GM12892 (cell line): ENCODE results near the gene CYP2S1.
"Not testable (repeated sequence)": the region's sequence is repeated elsewhere in the genome, so short reads cannot be mapped to it uniquely, and the experiment has no call there.

Experiments
- DNase-seq: peaks from one replicate; pipeline ENCODE4 v3.0.0; 2011; ENCODE audit not compliant: insufficient read length
- FAIRE-seq: peaks from 2 replicates; lab custom pipeline; 2011; peaks lifted over from hg19 to GRCh38; lab: Jason Lieb, UNC
- POLR2A ChIP-seq: IDR thresholded peaks from 2 replicates; pipeline ENCODE4 v1.6.1; 2011; ENCODE audit warnings: low read depth, low read length, control low read depth
- POLR2AphosphoS5 ChIP-seq: IDR thresholded peaks from 2 replicates; pipeline ENCODE4 v1.6.1; 2011; ENCODE audit warnings: low read depth, low read length, control low read depth
- TAF1 ChIP-seq: IDR thresholded peaks from 2 replicates; pipeline ENCODE4 v1.6.1; 2011; ENCODE audit warnings: low read depth, mild to moderate bottlenecking, control low read depth, low read length, borderline replicate concordance

Gene CYP2S1

GRCh38 chr19:41175801-41176777 is 16.9 kb upstream of the CYP2S1 start:
- FAIRE-seq: no peak
- DNase-seq: no peak
- no peak for TF ChIP-seq TAF1
- no peak for TF ChIP-seq POLR2A
- no peak for TF ChIP-seq POLR2AphosphoS5

- FAIRE-seq, DNase-seq: not testable (repeated sequence)
These were observed 12.8 kb upstream of the CYP2S1 start for GRCh38 chr19:41180173-41180572.

- no peak for TF ChIP-seq TAF1
- no peak for TF ChIP-seq POLR2A
- TF ChIP-seq POLR2AphosphoS5: no peak
- no peak for DNase-seq
- FAIRE-seq: no peak
These were observed 5.8 kb upstream of the CYP2S1 start for GRCh38 chr19:41186971-41187883.

- no peak for TF ChIP-seq TAF1
- TF ChIP-seq POLR2A: no peak
- no peak for TF ChIP-seq POLR2AphosphoS5
- FAIRE-seq (no peak), DNase-seq (no peak)
These were observed 5.1 kb upstream of the CYP2S1 start for GRCh38 chr19:41187884-41188279.

- no peak for FAIRE-seq
- no peak for DNase-seq
- no peak for TF ChIP-seq POLR2A
- no peak for TF ChIP-seq TAF1
- no peak for TF ChIP-seq POLR2AphosphoS5
These were observed 3.5 kb upstream of the CYP2S1 start for GRCh38 chr19:41189425-41190065.

GRCh38 chr19:41193430-41194156 is 574 bp downstream of the CYP2S1 start:
- FAIRE-seq: no peak
- TF ChIP-seq TAF1 (no peak), POLR2AphosphoS5 (no peak), POLR2A (no peak)
- DNase-seq: no peak

GRCh38 chr19:41194157-41194552 is 1.1 kb downstream of the CYP2S1 start:
- no peak for DNase-seq
- TF ChIP-seq TAF1: no peak
- no peak for TF ChIP-seq POLR2A
- no peak for TF ChIP-seq POLR2AphosphoS5
- no peak for FAIRE-seq

GRCh38 chr19:41195675-41196497 is 2.9 kb downstream of the CYP2S1 start:
- peak; percentile 46 for FAIRE-seq

GRCh38 chr19:41198559-41198958 is 5.5 kb downstream of the CYP2S1 start:
- FAIRE-seq: no peak
- DNase-seq: no peak
- TF ChIP-seq TAF1 (no peak), POLR2A (no peak), POLR2AphosphoS5 (no peak)

More at GRCh38 chr19:41195675-41196497, 2.9 kb downstream of the CYP2S1 start:
- TF ChIP-seq POLR2A (no peak), TAF1 (no peak), POLR2AphosphoS5 (no peak)
- DNase-seq: no peak

GRCh38 chr19:41203371-41203770 is 10.4 kb downstream of the CYP2S1 start:
- no peak for TF ChIP-seq POLR2A
- TF ChIP-seq TAF1: no peak
- no peak for TF ChIP-seq POLR2AphosphoS5
- no peak for FAIRE-seq
- DNase-seq: no peak

- not testable (repeated sequence) for DNase-seq
- FAIRE-seq: peak; percentile 71
These were observed 11.3 kb downstream of the CYP2S1 start for GRCh38 chr19:41204338-41204737.
